PC-9 (cell line): ENCODE results near the gene GUSB.

Experiments
- CTCF ChIP-seq: fragments of 200-600 bp; sonication (generic); conservative IDR thresholded peaks from 2 replicates; pipeline ENCODE4 v1.6.1; 2017; ENCODE audit warnings: mixed run types, antibody characterized with exemption, mild to moderate bottlenecking, moderate library complexity
- EZH2 ChIP-seq: fragments of 200-600 bp; sonication (generic); IDR thresholded peaks from 2 replicates; pipeline ENCODE4 v1.8.0; 2017; ENCODE audit warnings: antibody characterized with exemption, low read depth

- no peak for TF ChIP-seq CTCF
- TF ChIP-seq EZH2 = no peak
These were observed 1.3 kb downstream of the GUSB start for GRCh38 chr7:65980478-65981250.
